Activated naive CD8-positive, alpha-beta T cell treated with anti-CD3 and anti-CD28 coated beads for 36 hours (primary cell): Measurements from ENCODE around the gene LRRC36. TPM values are rescaled to one million over a fixed set of nuclear protein-coding genes. Genes with fewer than 3 reads are reported as not detected.
A peak's percentile ranks its signal among the peaks of the same experiment; 100 is the strongest.

Source experiments
- DNase-seq: peaks from one replicate; pipeline ENCODE4 v3.0.0; 2021
- H3K27ac Mint-ChIP-seq: one replicate; pipeline ENCODE4 v1.8.0; 2022; ENCODE audit warnings: mild to moderate bottlenecking, moderate library complexity, mixed read lengths
- H3K27me3 Mint-ChIP-seq: one replicate; pipeline ENCODE4 v1.8.0; 2022; ENCODE audit warnings: mild to moderate bottlenecking, mixed read lengths
- H3K36me3 Mint-ChIP-seq: one replicate; pipeline ENCODE4 v1.8.0; 2021; ENCODE audit warnings: mild to moderate bottlenecking, mixed read lengths
- H3K4me1 Mint-ChIP-seq: one replicate; pipeline ENCODE4 v1.8.0; 2021; ENCODE audit warnings: mixed read lengths
- H3K4me3 Mint-ChIP-seq: one replicate; pipeline ENCODE4 v1.8.0; 2022; ENCODE audit warnings: mild to moderate bottlenecking, moderate library complexity, mixed read lengths
- H3K9me3 Mint-ChIP-seq: one replicate; pipeline ENCODE4 v1.8.0; 2022; ENCODE audit warnings: mixed read lengths
- total RNA-seq, 2 experiments: library from RNA; stranded (reverse); gene quantifications; one replicate each; pipeline ENCODE4 v1.2.3, GENCODE V29; 2021

LRRC36 gene
- total RNA-seq, 2 experiments from 2014 or later: 0.82 to 1.1 TPM

GRCh38 chr16:67388191-67388590 is 61.6 kb downstream of the LRRC36 start:
- no peaks in the 10 kb centered on the region for H3K36me3 Mint-ChIP-seq
- no peaks in the 10 kb centered on the region for H3K9me3 Mint-ChIP-seq
- no peak for DNase-seq
- H3K27ac Mint-ChIP-seq: no peak overlapping the region
- no peak overlapping the region for H3K4me3 Mint-ChIP-seq
- peaks cover 7% of the 10 kb centered on the region for H3K4me1 Mint-ChIP-seq
- H3K27me3 Mint-ChIP-seq: peaks cover 11% of the 10 kb centered on the region

- H3K27ac Mint-ChIP-seq: no peak overlapping the region
- no peak overlapping the region for H3K4me3 Mint-ChIP-seq
- no peak for DNase-seq
- H3K9me3 Mint-ChIP-seq: no peaks in the 10 kb centered on the region
- H3K27me3 Mint-ChIP-seq: peaks cover 12% of the 10 kb centered on the region
- H3K4me1 Mint-ChIP-seq: peaks cover 7% of the 10 kb centered on the region
- no peaks in the 10 kb centered on the region for H3K36me3 Mint-ChIP-seq
Measured at GRCh38 chr16:67388591-67388990, 62.0 kb downstream of the LRRC36 start.

GRCh38 chr16:67389911-67390815 is 63.5 kb downstream of the LRRC36 start:
- peaks cover 9% of the 10 kb centered on the region for H3K4me1 Mint-ChIP-seq
- no peak overlapping the region for H3K4me3 Mint-ChIP-seq
- H3K36me3 Mint-ChIP-seq: no peaks in the 10 kb centered on the region
- no peak for DNase-seq
- no peaks in the 10 kb centered on the region for H3K9me3 Mint-ChIP-seq
- peaks cover 25% of the 10 kb centered on the region for H3K27me3 Mint-ChIP-seq
- no peak overlapping the region for H3K27ac Mint-ChIP-seq

GRCh38 chr16:67390816-67391423 is 64.3 kb downstream of the LRRC36 start:
- Mint-ChIP-seq H3K4me3 (no peak overlapping the region), H3K36me3 (no peaks in the 10 kb centered on the region), H3K27ac (no peak overlapping the region), H3K4me1 (peaks cover 7% of the 10 kb centered on the region), H3K9me3 (no peaks in the 10 kb centered on the region), H3K27me3 (peaks cover 32% of the 10 kb centered on the region)
- DNase-seq: no peak

GRCh38 chr16:67391424-67392300 is 65.0 kb downstream of the LRRC36 start:
- H3K4me3 Mint-ChIP-seq: no peak overlapping the region
- no peaks in the 10 kb centered on the region for H3K9me3 Mint-ChIP-seq
- no peak overlapping the region for H3K27ac Mint-ChIP-seq
- peaks cover 7% of the 10 kb centered on the region for H3K4me1 Mint-ChIP-seq
- no peak for DNase-seq
- peaks cover 32% of the 10 kb centered on the region for H3K27me3 Mint-ChIP-seq
- no peaks in the 10 kb centered on the region for H3K36me3 Mint-ChIP-seq

- Mint-ChIP-seq H3K4me1 (peaks cover 7% of the 10 kb centered on the region), H3K9me3 (no peaks in the 10 kb centered on the region), H3K36me3 (no peaks in the 10 kb centered on the region), H3K27ac (no peak overlapping the region), H3K27me3 (peaks cover 32% of the 10 kb centered on the region), H3K4me3 (no peak overlapping the region)
- DNase-seq: no peak
Measured at GRCh38 chr16:67392301-67393059, 65.9 kb downstream of the LRRC36 start.

GRCh38 chr16:67393111-67393787 is 66.6 kb downstream of the LRRC36 start, which contains the start of gene TPPP3:
Gene TPPP3, minus strand, starts transcription at chr16:67393498. Its CDS starts 2,387 bp downstream, at chr16:67391111.
- Mint-ChIP-seq H3K27me3 (peaks cover 32% of the 10 kb centered on the region), H3K4me1 (peaks cover 8% of the 10 kb centered on the region), H3K4me3 (peak within 1 kb of the TSS; percentile 14), H3K27ac (no peak within 1 kb of the TSS), H3K9me3 (no peaks in the 10 kb centered on the region), H3K36me3 (no peaks in the 10 kb centered on the region)
- peak; percentile 64 for DNase-seq

- Mint-ChIP-seq H3K27me3 (peaks cover 32% of the 10 kb centered on the region), H3K27ac (no peak overlapping the region), H3K4me1 (peaks cover 8% of the 10 kb centered on the region), H3K36me3 (no peaks in the 10 kb centered on the region), H3K9me3 (no peaks in the 10 kb centered on the region), H3K4me3 (no peak overlapping the region)
- no peak for DNase-seq
Measured at GRCh38 chr16:67393788-67394154, 67.2 kb downstream of the LRRC36 start.

- no peaks in the 10 kb centered on the region for H3K36me3 Mint-ChIP-seq
- H3K27ac Mint-ChIP-seq: no peak overlapping the region
- no peak for DNase-seq
- H3K4me3 Mint-ChIP-seq: peak overlapping the region; percentile 14
- H3K9me3 Mint-ChIP-seq: no peaks in the 10 kb centered on the region
- peaks cover 32% of the 10 kb centered on the region for H3K27me3 Mint-ChIP-seq
- H3K4me1 Mint-ChIP-seq: peaks cover 8% of the 10 kb centered on the region
Measured at GRCh38 chr16:67394155-67395104, 67.8 kb downstream of the LRRC36 start.

GRCh38 chr16:67395105-67395457 is 68.5 kb downstream of the LRRC36 start:
- H3K27me3 Mint-ChIP-seq: peaks cover 32% of the 10 kb centered on the region
- H3K27ac Mint-ChIP-seq: no peak overlapping the region
- H3K9me3 Mint-ChIP-seq: no peaks in the 10 kb centered on the region
- H3K36me3 Mint-ChIP-seq: no peaks in the 10 kb centered on the region
- no peak for DNase-seq
- no peak overlapping the region for H3K4me3 Mint-ChIP-seq
- H3K4me1 Mint-ChIP-seq: peaks cover 8% of the 10 kb centered on the region

- H3K4me3 Mint-ChIP-seq: no peak overlapping the region
- no peaks in the 10 kb centered on the region for H3K9me3 Mint-ChIP-seq
- peaks cover 8% of the 10 kb centered on the region for H3K4me1 Mint-ChIP-seq
- no peak overlapping the region for H3K27ac Mint-ChIP-seq
- no peak for DNase-seq
- no peaks in the 10 kb centered on the region for H3K36me3 Mint-ChIP-seq
- H3K27me3 Mint-ChIP-seq: peaks cover 32% of the 10 kb centered on the region
Measured at GRCh38 chr16:67395458-67396158, 69.0 kb downstream of the LRRC36 start.

- no peak for DNase-seq
- H3K36me3 Mint-ChIP-seq: no peaks in the 10 kb centered on the region
- peaks cover 32% of the 10 kb centered on the region for H3K27me3 Mint-ChIP-seq
- H3K9me3 Mint-ChIP-seq: no peaks in the 10 kb centered on the region
- H3K4me3 Mint-ChIP-seq: no peak overlapping the region
- H3K27ac Mint-ChIP-seq: no peak overlapping the region
- peaks cover 8% of the 10 kb centered on the region for H3K4me1 Mint-ChIP-seq
Measured at GRCh38 chr16:67396159-67397035, 69.8 kb downstream of the LRRC36 start.
